GM12875 (cell line): ENCODE measurements around the gene KDM6A.
"Not testable (repeated sequence)": the region's sequence is repeated elsewhere in the genome, so short reads cannot be mapped to it uniquely, and the experiment has no call there.

ENCODE experiments used
- H3K4me3 ChIP-seq: one replicate; pipeline ENCODE4 v1.5.1; 2011; ENCODE audit warnings: low read depth, low read length, control low read depth
- TF ChIP-seq, protein P1 (sequence below): IDR thresholded peaks from 2 replicates; pipeline ENCODE4 v1.5.1; 2011; ENCODE audit warnings: low read depth, mild to moderate bottlenecking, control low read depth, inconsistent platforms, low read length, moderate library complexity, borderline replicate concordance; ENCODE audit not compliant: insufficient read depth

The KDM6A gene

GRCh38 chrX:44997282-44997812, 124.4 kb downstream of the KDM6A start:
- TF ChIP-seq, protein P1, sequence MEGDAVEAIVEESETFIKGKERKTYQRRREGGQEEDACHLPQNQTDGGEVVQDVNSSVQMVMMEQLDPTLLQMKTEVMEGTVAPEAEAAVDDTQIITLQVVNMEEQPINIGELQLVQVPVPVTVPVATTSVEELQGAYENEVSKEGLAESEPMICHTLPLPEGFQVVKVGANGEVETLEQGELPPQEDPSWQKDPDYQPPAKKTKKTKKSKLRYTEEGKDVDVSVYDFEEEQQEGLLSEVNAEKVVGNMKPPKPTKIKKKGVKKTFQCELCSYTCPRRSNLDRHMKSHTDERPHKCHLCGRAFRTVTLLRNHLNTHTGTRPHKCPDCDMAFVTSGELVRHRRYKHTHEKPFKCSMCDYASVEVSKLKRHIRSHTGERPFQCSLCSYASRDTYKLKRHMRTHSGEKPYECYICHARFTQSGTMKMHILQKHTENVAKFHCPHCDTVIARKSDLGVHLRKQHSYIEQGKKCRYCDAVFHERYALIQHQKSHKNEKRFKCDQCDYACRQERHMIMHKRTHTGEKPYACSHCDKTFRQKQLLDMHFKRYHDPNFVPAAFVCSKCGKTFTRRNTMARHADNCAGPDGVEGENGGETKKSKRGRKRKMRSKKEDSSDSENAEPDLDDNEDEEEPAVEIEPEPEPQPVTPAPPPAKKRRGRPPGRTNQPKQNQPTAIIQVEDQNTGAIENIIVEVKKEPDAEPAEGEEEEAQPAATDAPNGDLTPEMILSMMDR, result no peak
- H3K4me3 ChIP-seq, result peak overlapping the region; percentile 2

DNA sequence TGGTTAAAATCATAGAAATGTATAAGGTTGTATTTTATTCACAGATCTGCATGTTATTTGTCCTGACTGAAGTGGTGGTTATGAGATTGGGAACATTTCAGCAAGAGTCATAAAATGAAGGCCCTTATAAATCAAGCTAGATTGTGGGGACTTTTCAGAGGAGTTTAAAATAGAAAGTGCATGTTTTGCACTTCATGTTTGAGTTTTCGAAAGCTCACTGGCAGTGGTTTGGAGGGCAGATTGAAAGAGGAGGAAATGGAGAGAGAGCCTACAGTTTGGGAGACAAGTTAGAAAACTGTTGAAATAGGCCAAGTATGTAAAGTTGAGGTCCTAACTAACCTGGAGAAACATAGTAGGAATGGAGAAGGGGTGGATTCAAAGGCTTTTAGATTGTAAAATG, 124.9 kb downstream of the KDM6A start:
- H3K4me3 ChIP-seq, result no peak overlapping the region

GRCh38 chrX:44999237-44999636, 126.2 kb downstream of the KDM6A start:
- H3K4me3 ChIP-seq, result not testable (repeated sequence)

More for the DNA sequence above, 124.9 kb downstream of the KDM6A start:
- TF ChIP-seq, protein P1, result no peak

DNA sequence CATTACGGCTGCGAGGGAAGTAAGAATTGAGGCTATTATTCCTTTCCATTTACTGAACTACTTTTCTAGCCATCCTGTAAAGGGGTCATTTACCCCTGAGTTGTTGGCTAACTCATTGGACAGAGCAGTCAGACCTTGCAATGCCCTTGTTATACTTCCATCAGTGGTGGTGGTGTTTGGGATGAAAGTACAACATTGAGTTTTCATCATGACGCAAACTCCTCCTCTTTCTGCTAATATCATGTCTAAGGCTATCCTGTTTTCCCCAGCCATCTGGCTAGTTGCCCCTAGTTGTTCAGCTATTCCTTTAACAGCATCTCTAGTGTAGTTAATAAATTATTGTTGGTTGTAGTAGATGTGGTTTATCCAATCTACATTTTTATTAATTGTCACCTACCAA, 126.9 kb downstream of the KDM6A start:
- H3K4me3 ChIP-seq, result not testable (repeated sequence)

DNA sequence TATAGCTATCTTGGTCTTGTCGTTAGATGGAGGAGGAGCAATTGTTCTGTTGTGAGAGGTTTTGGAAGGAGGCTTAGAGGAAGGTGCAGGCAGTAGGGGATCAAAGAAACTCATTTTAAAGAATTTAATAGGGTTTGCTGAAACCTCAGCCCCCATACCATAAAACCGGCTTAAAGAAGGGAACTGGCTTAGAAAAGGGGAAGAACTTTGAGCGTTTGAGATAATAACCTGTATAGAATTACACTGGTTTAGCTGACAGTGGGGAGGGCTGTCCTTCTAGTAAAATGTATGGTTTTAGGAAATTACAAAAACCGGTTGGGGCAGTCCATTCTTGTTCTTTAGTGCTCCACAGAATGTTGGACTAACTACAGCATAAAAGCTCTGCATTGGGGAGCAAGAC, 128.1 kb downstream of the KDM6A start:
- TF ChIP-seq, protein P1, result no peak

GRCh38 chrX:45003085-45003484, 130.1 kb downstream of the KDM6A start:
- TF ChIP-seq, protein P1, result no peak
- no peak overlapping the region for H3K4me3 ChIP-seq

More for the DNA sequence above, 128.1 kb downstream of the KDM6A start:
- no peak overlapping the region for H3K4me3 ChIP-seq

DNA sequence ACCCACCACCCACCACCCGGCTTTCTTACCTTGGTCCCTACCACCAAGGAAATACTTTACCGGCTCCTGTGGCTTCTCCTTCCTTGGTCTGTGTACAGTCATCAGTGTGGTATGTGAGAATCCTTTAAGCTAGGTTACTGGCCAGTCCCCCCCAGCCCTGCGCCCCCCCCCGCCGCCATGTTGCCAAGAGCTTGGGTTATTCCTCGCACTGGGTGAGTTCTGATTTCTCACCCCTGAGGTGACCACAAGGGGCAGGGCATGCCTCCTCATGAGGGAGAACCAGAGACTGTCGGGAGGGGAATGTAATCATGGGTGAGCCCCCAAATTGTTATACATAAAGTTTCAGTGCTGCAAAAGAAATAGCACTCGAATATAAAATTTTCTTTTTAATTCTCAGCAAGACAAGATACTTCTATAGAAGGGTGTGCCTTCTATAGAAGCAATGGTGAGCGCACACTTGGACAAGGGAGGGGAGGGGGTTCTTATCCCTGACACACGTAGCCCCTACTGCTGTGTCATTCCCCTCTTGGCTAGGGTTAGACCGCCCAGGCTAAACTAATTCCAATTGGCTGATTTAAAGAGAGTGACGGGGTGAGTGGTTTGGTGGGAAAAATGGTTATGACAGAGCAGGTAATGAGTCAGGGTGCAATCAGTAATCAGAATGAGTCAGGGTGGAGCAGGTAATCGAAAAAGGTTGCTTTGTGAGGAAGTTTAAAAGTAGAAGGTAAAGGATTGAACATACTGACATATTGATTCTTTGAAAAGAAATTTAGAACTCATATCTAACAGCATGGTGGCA, 133.2 kb downstream of the KDM6A start:
- TF ChIP-seq, protein P1, result no peak
- H3K4me3 ChIP-seq, result no peak overlapping the region

DNA sequence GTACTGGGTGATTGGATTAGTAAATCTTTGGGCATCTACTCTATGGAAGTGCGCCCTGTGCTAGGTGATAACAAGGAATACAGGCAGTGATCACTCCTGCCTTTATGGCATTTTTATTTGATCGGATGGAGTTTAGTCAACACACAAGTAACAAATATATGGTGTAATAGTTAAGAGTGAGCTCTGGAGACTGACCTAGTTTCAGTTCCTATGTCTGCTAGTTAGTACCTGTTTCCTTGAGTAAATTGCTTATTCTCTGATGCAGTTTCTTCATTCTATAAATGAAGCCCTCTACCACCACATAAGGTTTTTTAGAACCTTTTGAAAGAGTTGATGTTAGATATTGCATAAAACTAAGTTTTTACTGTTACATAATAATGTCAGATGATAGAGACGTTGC, 134.6 kb downstream of the KDM6A start:
- H3K4me3 ChIP-seq, result no peak overlapping the region
- TF ChIP-seq, protein P1, result no peak
